NCI-H187 treated with DMSO at 0.1 percent for 48 hours (cell line): Measurements from ENCODE around the gene THTPA.

Experiments used
- DNase-seq: peaks from one replicate; lab custom pipeline; 2025; lab: John Stamatoyannopoulos, UW

Gene THTPA

DNA sequence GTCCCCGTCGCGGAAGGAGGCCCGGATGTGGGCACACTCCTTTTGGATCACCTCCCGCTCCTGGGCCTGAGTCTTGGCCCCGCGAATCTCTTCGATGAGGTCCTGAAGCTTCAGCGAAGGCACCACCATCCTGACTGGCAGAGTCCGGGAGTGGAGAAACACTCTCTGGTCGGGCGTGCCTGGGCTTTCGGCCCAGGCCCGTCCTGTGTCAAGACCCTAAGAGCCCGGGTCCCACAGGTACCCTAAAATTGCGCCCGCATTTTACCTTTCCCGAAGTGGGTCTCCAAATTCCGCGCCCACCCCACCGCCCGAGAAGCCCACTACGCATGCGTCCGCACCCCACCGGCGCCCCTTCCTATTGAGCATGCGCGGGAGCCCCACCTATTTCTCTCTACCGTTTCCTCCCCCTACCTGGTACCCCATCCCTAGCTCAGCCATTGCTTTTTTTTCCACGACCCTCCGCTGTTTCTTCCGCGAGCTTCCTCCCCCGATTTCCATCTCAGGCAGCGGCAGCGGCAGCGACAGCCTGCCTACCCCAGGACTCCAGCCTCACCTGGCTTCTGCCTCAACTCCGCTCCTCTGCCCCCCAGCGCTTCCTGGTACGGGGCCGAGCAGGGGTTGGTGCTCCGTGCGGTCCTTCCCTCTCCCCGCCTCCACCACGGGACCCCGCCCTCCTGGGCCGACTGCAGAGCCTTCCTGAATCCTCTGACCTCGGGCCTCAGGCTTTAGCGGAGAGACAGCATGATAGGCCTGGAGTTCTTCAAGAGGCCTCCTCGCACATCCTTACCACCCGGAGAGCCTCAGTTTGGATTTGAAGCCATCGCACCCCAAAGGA lies 11.3 kb downstream of the THTPA start, which contains the start of gene AP1G2:
Gene AP1G2, minus strand, starts transcription at position 606 of the 835 bp plus-strand sequence. Its CDS starts 477 bp downstream, at position 129.
- DNase-seq, result peak; percentile 64

- DNase-seq, result no peak
Observed at GRCh38 chr14:23568021-23568599, 12.0 kb downstream of the THTPA start.

GRCh38 chr14:23568600-23569331 lies 12.7 kb downstream of the THTPA start:
- DNase-seq, result no peak

GRCh38 chr14:23569443-23570151 lies 13.5 kb downstream of the THTPA start:
- no peak for DNase-seq

DNA sequence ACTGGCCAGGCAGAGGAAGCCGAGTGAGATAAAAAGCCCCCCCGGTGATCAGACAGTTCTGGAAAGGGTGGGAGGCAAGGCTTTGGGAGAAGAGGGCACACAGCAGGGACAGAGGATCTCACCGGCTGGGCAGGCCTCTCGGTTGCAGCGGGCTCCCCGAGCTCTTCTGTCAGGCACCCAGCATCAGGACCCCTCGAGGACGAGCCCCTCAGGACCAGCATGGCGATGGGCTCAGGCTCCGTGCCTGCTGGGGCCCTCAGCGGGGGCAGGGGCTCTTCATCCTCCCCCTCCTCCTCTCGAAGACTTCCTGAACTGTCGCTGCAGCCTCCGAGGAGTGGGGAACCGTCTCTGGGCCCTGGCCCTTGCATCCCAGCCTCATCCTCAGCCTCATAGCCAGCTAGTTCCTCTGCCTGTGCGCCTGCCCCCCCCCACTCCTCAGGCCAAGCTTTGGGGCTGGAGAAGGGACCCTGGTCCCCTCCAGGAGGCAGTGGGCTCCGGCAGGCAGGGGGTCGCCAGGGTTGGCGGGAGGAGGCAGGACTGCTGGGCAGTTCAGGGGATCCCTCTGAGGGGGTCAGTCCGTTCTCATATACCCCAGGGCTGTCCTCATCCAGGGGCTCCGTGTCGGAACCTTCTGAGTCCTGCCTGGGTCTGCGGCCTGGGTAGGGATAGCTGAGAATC lies 14.9 kb downstream of the THTPA start:
- no peak for DNase-seq

GRCh38 chr14:23571701-23572523 lies 15.8 kb downstream of the THTPA start:
- DNase-seq, result no peak

DNA sequence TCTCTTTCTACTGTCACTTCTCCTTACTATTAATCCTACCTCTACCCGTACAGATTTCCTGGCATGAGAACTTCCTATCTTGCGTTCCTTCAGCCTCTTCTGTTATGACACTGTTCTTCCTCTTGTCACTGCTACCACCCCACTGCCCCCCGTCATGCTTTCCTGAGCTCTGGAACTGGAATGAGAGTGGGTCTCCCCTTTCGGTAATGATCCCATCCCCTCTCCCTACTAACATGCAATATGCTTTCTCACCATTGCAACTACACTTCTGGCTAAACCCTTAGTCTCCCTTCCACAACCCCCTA lies 16.4 kb downstream of the THTPA start:
- no peak for DNase-seq

DNA sequence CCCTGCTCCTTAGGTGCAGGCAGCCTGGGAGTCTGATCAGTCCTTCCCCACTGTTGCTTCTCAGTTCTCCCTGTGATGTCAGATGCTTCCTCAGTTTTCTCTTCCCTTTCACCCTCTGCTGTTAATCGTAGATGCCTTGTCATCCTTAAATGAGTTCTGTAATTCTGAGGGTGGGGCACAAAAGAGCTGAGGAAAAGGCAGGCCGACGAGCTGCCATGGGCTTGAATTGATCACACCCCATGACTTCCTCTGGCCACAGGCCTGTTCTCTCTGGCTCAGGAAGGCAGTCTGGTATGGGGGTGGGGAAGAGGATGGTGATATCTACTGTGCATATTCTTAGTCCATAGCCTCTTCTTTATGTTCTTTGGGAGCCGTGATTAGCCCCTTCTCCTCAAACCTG lies 16.8 kb downstream of the THTPA start:
- no peak for DNase-seq

- DNase-seq, result no peak
Observed at GRCh38 chr14:23573384-23574015, 17.4 kb downstream of the THTPA start.

- no peak for DNase-seq
Observed at GRCh38 chr14:23577004-23577681, 21.1 kb downstream of the THTPA start.

GRCh38 chr14:23577710-23578392 lies 21.8 kb downstream of the THTPA start:
- no peak for DNase-seq

- no peak for DNase-seq
Observed at GRCh38 chr14:23578560-23579310, 22.7 kb downstream of the THTPA start, which contains the start of gene JPH4. JPH4 (minus strand) TSS chr14:23578790; CDS start chr14:23577453, 1,337 bp downstream.

- no peak for DNase-seq
Observed at GRCh38 chr14:23579311-23579630, 23.2 kb downstream of the THTPA start.

- DNase-seq, result no peak
Observed at GRCh38 chr14:23579739-23580138, 23.7 kb downstream of the THTPA start.

DNA sequence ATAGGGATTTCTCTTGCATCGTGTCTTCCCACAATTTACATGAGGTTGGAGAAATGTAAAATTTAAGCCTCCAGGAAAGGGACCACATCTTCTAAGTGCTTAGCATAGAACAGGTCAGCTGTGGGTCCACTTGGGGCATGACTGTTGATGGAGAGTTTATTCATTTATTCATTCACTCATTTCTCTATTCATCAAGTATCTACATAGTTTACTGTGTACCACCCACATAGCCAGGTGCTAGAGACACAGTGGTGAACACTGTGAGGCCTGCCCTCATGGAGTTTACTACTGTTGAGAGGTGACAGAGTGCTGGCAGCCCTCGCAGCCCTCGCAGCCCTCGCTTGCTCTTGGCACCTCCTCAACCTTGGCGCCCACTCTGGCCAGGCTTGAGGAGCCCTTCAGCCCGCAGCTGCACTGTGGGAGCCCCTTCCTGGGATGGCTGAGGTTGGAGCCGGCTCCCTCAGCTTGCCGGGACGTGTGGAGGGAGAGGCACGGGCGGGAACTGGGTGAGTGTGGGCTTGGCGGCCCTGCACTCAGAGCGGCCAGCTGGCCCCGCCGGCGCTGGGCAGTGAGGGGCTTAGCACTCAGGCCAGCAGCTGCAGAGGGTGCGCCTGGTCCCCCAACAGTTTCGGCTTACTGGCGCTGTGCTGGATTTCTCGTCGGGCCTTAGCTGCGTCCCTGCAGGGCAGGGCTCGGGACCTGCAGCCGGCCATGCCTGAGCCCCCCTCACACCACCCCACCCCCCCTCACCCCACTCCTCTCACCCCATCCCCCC lies 24.3 kb downstream of the THTPA start:
- no peak for DNase-seq

DNA sequence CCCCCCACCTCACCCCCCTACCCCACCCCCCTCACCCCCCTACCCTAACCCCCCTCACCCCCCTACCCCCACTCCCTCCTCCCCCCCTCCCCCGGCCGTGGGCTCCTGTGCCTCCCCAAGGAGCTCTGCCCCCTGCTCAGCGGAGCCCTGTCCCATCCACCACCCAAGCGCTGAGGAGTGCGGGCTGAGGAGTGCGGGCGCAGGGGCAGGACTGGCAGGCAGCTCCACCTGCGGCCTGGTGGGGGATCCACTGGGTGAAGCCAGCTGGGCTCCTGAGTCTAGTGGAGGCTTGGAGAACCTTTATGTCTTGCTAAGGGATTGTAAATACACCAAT lies 24.8 kb downstream of the THTPA start:
- DNase-seq, result no peak

DNA sequence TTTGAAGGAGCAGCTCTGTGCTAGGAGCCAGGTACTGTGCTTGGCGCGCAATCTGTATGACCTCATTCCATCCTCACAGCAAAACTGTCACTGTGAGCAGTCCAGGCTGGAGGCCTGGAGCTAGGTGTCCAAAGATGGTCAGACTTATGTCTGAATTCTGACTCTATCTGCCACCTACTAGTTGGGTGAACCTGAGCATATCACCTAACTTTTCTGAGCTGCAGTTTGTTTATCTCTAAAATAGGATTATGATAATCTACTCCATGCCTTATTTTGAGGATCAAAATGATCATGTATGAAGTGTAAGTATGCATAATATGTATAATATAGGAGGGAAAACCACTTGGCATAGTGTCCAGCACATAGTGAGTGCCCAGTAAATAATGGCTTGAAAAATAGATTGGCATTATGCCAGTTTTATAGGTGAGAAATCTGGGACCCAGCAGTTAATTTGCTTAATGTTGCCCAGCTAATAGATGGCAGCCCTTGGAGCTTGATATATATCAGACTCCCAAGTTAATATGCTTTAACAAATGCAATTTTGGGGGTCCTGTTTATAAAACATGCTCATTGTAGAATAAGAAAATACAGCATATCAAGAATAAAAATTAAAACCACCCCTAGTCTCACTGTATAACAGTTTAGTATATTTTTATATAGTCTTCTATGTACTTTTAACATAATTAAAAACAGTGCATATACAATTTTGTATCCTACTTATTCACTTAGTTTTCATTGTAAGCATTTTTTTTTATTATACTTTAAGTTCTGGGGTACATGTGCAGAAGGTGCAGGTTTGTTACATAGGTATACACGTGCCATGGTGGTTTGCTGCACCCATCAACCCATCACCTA lies 27.1 kb downstream of the THTPA start:
- no peak for DNase-seq
